Calu3 (cell line): Measurements from ENCODE around the gene LRMDA. TPM values are rescaled to one million over a fixed set of nuclear protein-coding genes. Genes with fewer than 3 reads are reported as not detected.

ENCODE experiments used
- BruUV-seq: library from RNA; stranded (reverse); fragments of 400-500 nt; replicated peaks from 2 replicates; lab custom pipeline; 2021; lab: Mats Ljungman, UMichigan
- CTCF ChIA-PET: fragments of 300-600 bp; sonication (Branson Sonifier 250); formaldehyde crosslinking; loops from one replicate; lab custom pipeline; 2022; ENCODE audit warnings: antibody characterized with exemption; lab: Charles Lee
- DNase-seq: peaks from one replicate; pipeline ENCODE4 v3.0.0; 2022
- H3K27ac Mint-ChIP-seq: one replicate; pipeline ENCODE4 v1.8.0; 2022; ENCODE audit warnings: mixed read lengths; ENCODE audit not compliant: unreplicated experiment
- H3K27me3 Mint-ChIP-seq: one replicate; pipeline ENCODE4 v1.8.0; 2022; ENCODE audit warnings: mixed read lengths; ENCODE audit not compliant: unreplicated experiment
- H3K36me3 Mint-ChIP-seq: one replicate; pipeline ENCODE4 v1.8.0; 2022; ENCODE audit warnings: mild to moderate bottlenecking, moderate library complexity, mixed read lengths; ENCODE audit not compliant: insufficient read depth, unreplicated experiment
- H3K4me1 Mint-ChIP-seq: one replicate; pipeline ENCODE4 v1.8.0; 2022; ENCODE audit warnings: mild to moderate bottlenecking, low read depth, mixed read lengths; ENCODE audit not compliant: unreplicated experiment
- H3K4me3 Mint-ChIP-seq: one replicate; pipeline ENCODE4 v1.8.0; 2022; ENCODE audit warnings: mild to moderate bottlenecking, low read depth, moderate library complexity, mixed read lengths; ENCODE audit not compliant: unreplicated experiment
- H3K9me3 Mint-ChIP-seq: one replicate; pipeline ENCODE4 v1.8.0; 2022; ENCODE audit warnings: low read depth, mixed read lengths; ENCODE audit not compliant: unreplicated experiment
- CTCF ChIP-seq: fragments of 200-600 bp; IDR thresholded peaks from one replicate; pipeline ENCODE4 v1.8.0; 2022; ENCODE audit warnings: antibody characterized with exemption; ENCODE audit not compliant: unreplicated experiment
- intact Hi-C: fragments of 100-400 bp; cut with micrococcal nuclease; formaldehyde crosslinking; loops from one replicate; pipeline ENCODE4 v1.10.0; 2022; ENCODE audit not compliant: unreplicated experiment
- total RNA-seq: library from RNA; stranded (reverse); gene quantifications from 2 replicates; pipeline ENCODE4 v1.2.3, GENCODE V29; 2022

Gene LRMDA
- total RNA-seq, 1 experiment from 2014 or later: 7.6 TPM

GRCh38 chr10:75436896-75437295 lies 5.5 kb downstream of the LRMDA start:
- Mint-ChIP-seq H3K36me3 (peaks cover 7% of the 10 kb centered on the region), H3K4me1 (no peaks in the 10 kb centered on the region), H3K4me3 (no peak overlapping the region), H3K27ac (no peak overlapping the region), H3K9me3 (no peaks in the 10 kb centered on the region), H3K27me3 (peaks cover 30% of the 10 kb centered on the region)
- TF ChIP-seq CTCF: no peak
- CTCF ChIA-PET: no interaction called here
- DNase-seq: no peak
- no TSS peak for BruUV-seq
- intact Hi-C loops: no loop called here

- no peaks in the 10 kb centered on the region for H3K4me1 Mint-ChIP-seq
- H3K27me3 Mint-ChIP-seq: peaks cover 23% of the 10 kb centered on the region
- no peak overlapping the region for H3K27ac Mint-ChIP-seq
- no peak for DNase-seq
- CTCF ChIA-PET: no interaction called here
- no TSS peak for BruUV-seq
- H3K4me3 Mint-ChIP-seq: no peak overlapping the region
- peaks cover 4% of the 10 kb centered on the region for H3K9me3 Mint-ChIP-seq
- H3K36me3 Mint-ChIP-seq: no peaks in the 10 kb centered on the region
- TF ChIP-seq CTCF: no peak
- intact Hi-C loops: no loop called here
Measured at GRCh38 chr10:75437693-75438092, 6.3 kb downstream of the LRMDA start.

- peaks cover 4% of the 10 kb centered on the region for H3K9me3 Mint-ChIP-seq
- CTCF ChIA-PET: no interaction called here
- no peak overlapping the region for H3K4me3 Mint-ChIP-seq
- H3K4me1 Mint-ChIP-seq: no peaks in the 10 kb centered on the region
- intact Hi-C loops: no loop called here
- BruUV-seq: no TSS peak
- no peak for DNase-seq
- no peak overlapping the region for H3K27ac Mint-ChIP-seq
- no peaks in the 10 kb centered on the region for H3K36me3 Mint-ChIP-seq
- no peak for TF ChIP-seq CTCF
- peaks cover 17% of the 10 kb centered on the region for H3K27me3 Mint-ChIP-seq
Measured at GRCh38 chr10:75438275-75438674, 6.9 kb downstream of the LRMDA start.

- intact Hi-C loops: no loop called here
- H3K4me1 Mint-ChIP-seq: no peaks in the 10 kb centered on the region
- H3K9me3 Mint-ChIP-seq: peaks cover 9% of the 10 kb centered on the region
- peaks cover 10% of the 10 kb centered on the region for H3K27me3 Mint-ChIP-seq
- CTCF ChIA-PET: no interaction called here
- no peak for TF ChIP-seq CTCF
- no peaks in the 10 kb centered on the region for H3K36me3 Mint-ChIP-seq
- H3K27ac Mint-ChIP-seq: no peak overlapping the region
- no peak for DNase-seq
- no TSS peak for BruUV-seq
- no peak overlapping the region for H3K4me3 Mint-ChIP-seq
Measured at GRCh38 chr10:75439811-75440210, 8.4 kb downstream of the LRMDA start.
